WTC11 (cell line): ENCODE results near the gene ZNF324. TPM values are rescaled to one million over a fixed set of nuclear protein-coding genes. Genes with fewer than 3 reads are reported as not detected.
"Not testable (repeated sequence)": the region's sequence is repeated elsewhere in the genome, so short reads cannot be mapped to it uniquely, and the experiment has no call there.

ENCODE experiments used
- ATAC-seq: fragments of 200-7000 bp; cut with Tn5 transposase; 2 replicates; pipeline ENCODE4 v1.10.0; 2021; ENCODE audit warnings: mild to moderate bottlenecking, moderate library complexity
- CTCF ChIA-PET: fragments of 300-600 bp; sonication (Branson Sonifier 250); formaldehyde crosslinking; loops from one replicate; lab custom pipeline; 2021; ENCODE audit warnings: antibody characterized with exemption; lab: Charles Lee
- POLR2A ChIA-PET: fragments of 350-600 bp; sonication (Branson Sonifier 250); formaldehyde crosslinking; loops from one replicate; lab custom pipeline; 2021; ENCODE audit warnings: antibody characterized with exemption; lab: Charles Lee
- DNase-seq: peaks from one replicate; pipeline ENCODE4 v3.0.0; 2021; ENCODE audit warnings: low spot score
- H3K27ac Mint-ChIP-seq: 2 replicates; pipeline ENCODE4 v1.8.0; 2021; ENCODE audit warnings: mixed read lengths
- H3K27me3 Mint-ChIP-seq: 2 replicates; pipeline ENCODE4 v1.8.0; 2021; ENCODE audit warnings: low read depth, mild to moderate bottlenecking, moderate library complexity, mixed read lengths
- H3K36me3 Mint-ChIP-seq: 2 replicates; pipeline ENCODE4 v1.8.0; 2021; ENCODE audit warnings: mixed read lengths
- H3K4me1 Mint-ChIP-seq: 2 replicates; pipeline ENCODE4 v1.8.0; 2022; ENCODE audit warnings: mixed read lengths
- H3K4me3 Mint-ChIP-seq: 2 replicates; pipeline ENCODE4 v1.8.0; 2021; ENCODE audit warnings: mild to moderate bottlenecking, moderate library complexity, mixed read lengths
- H3K9me3 Mint-ChIP-seq: 2 replicates; pipeline ENCODE4 v1.8.0; 2021; ENCODE audit warnings: mixed read lengths
- FOXP4 ChIP-seq: sonication (generic); formaldehyde crosslinking; IDR thresholded peaks from 2 replicates; pipeline ENCODE4 v1.8.0; 2022; ENCODE audit warnings: mild to moderate bottlenecking, missing genetic modification reagents
- GRHL2 ChIP-seq: fragments of 250-450 bp; sonication (Bioruptor Pico); IDR thresholded peaks from 2 replicates; pipeline ENCODE4 v1.8.0; 2022; ENCODE audit warnings: mild to moderate bottlenecking, moderate library complexity; ENCODE audit not compliant: insufficient replicate concordance, severe bottlenecking
- MLX ChIP-seq: sonication (generic); formaldehyde crosslinking; IDR thresholded peaks from 2 replicates; pipeline ENCODE4 v1.8.1; 2023; ENCODE audit warnings: mild to moderate bottlenecking, missing genetic modification reagents, moderate library complexity
- NFYB ChIP-seq: sonication (generic); formaldehyde crosslinking; conservative IDR thresholded peaks from 2 replicates; pipeline ENCODE4 v1.8.0; 2022; ENCODE audit warnings: low read depth, missing genetic modification reagents
- NR3C1 ChIP-seq: sonication (generic); formaldehyde crosslinking; conservative IDR thresholded peaks from 2 replicates; pipeline ENCODE4 v1.8.1; 2023; ENCODE audit warnings: low read depth, mild to moderate bottlenecking, missing genetic modification reagents
- PRDM15 ChIP-seq: sonication (generic); formaldehyde crosslinking; IDR thresholded peaks from 2 replicates; pipeline ENCODE4 v1.8.0; 2022; ENCODE audit warnings: missing genetic modification reagents
- RORB ChIP-seq: fragments of 250-450 bp; sonication (Bioruptor Pico); IDR thresholded peaks from 2 replicates; pipeline ENCODE4 v1.9.0; 2021; ENCODE audit warnings: mild to moderate bottlenecking
- SOX15 ChIP-seq: fragments of 250-450 bp; sonication (Bioruptor Pico); IDR thresholded peaks from 2 replicates; pipeline ENCODE4 v1.9.0; 2021; ENCODE audit warnings: mild to moderate bottlenecking
- SP1 ChIP-seq: sonication (generic); formaldehyde crosslinking; conservative IDR thresholded peaks from 2 replicates; pipeline ENCODE4 v1.8.1; 2022; ENCODE audit warnings: missing genetic modification reagents
- ZMAT4 ChIP-seq: fragments of 250-450 bp; sonication (Bioruptor Pico); IDR thresholded peaks from 2 replicates; pipeline ENCODE4 v1.9.0; 2021; ENCODE audit warnings: mild to moderate bottlenecking
- ZNF232 ChIP-seq: sonication (generic); formaldehyde crosslinking; IDR thresholded peaks from 2 replicates; pipeline ENCODE4 v1.8.0; 2022; ENCODE audit warnings: mild to moderate bottlenecking, missing genetic modification reagents
- total RNA-seq: library from RNA; stranded (reverse); gene quantifications from 3 replicates; pipeline ENCODE4 v1.2.3, GENCODE V29; 2021

ZNF324 gene
- total RNA-seq, 1 experiment from 2014 or later, result 5.9 TPM

GRCh38 chr19:58440556-58440955 lies 26.3 kb upstream of the ZNF324 start:
- ATAC-seq (no peak), DNase-seq (no peak)
- peaks cover 75% of the 10 kb centered on the region for H3K27me3 Mint-ChIP-seq
- ChIA-PET POLR2A (interaction anchor here (0.5 kb wide), 1 partner anchor 43 kb away, joined by 3 read pairs; no protein-coding TSS in a partner anchor), CTCF (interaction anchor here (1.0 kb wide), 2 partner anchors 11 to 79 kb away, joined by 4 read pairs; partner anchors contain the start of genes ZBTB45 and ZNF324B)
- peaks cover 78% of the 10 kb centered on the region for H3K9me3 Mint-ChIP-seq
- no peak for TF ChIP-seq ZMAT4 (CRISPR knock-in tag)
- peak overlapping the region; percentile 77 for H3K4me3 Mint-ChIP-seq
- H3K36me3 Mint-ChIP-seq, result peaks cover 46% of the 10 kb centered on the region
- peak overlapping the region; percentile 68; the same call in 1 of the 2 replicates for H3K27ac Mint-ChIP-seq
- H3K4me1 Mint-ChIP-seq, result peaks cover 6% of the 10 kb centered on the region; the same call in 1 of the 2 replicates

DNA sequence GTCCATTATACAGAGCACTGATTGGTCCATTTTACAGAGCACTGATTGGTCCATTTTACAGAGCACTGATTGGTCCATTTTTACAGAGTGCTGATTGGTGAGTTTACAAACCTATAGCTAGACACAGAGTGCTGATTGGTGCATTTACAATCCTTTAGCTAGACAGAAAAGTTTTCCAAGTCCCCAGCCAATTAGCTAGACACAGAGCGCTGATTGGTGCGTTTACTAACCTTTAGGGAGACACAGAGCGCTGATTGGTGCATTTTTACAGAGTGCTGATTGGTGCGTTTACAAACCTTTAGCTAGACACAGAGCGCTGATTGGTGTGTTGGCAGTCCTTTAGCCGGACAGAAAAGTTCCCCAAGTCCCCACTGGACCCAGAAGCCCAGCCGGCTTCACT lies 23.9 kb upstream of the ZNF324 start:
- ATAC-seq, DNase-seq, H3K27ac Mint-ChIP-seq, CTCF ChIA-PET, POLR2A ChIA-PET, H3K4me1 Mint-ChIP-seq, H3K4me3 Mint-ChIP-seq: not testable (repeated sequence)
- peaks cover 70% of the 10 kb centered on the region for H3K9me3 Mint-ChIP-seq
- peaks cover 88% of the 10 kb centered on the region for H3K27me3 Mint-ChIP-seq
- H3K36me3 Mint-ChIP-seq, result peaks cover 26% of the 10 kb centered on the region
- TF ChIP-seq NFYB, result peak; percentile 41; the same call in 1 of the 2 replicates

GRCh38 chr19:58448860-58449259 lies 18.0 kb upstream of the ZNF324 start:
- POLR2A ChIA-PET, CTCF ChIA-PET, H3K4me1 Mint-ChIP-seq, H3K27ac Mint-ChIP-seq, ATAC-seq, DNase-seq, H3K4me3 Mint-ChIP-seq: not testable (repeated sequence)
- Mint-ChIP-seq H3K27me3 (peaks cover 88% of the 10 kb centered on the region), H3K9me3 (peaks cover 45% of the 10 kb centered on the region), H3K36me3 (peaks cover 22% of the 10 kb centered on the region)

DNA sequence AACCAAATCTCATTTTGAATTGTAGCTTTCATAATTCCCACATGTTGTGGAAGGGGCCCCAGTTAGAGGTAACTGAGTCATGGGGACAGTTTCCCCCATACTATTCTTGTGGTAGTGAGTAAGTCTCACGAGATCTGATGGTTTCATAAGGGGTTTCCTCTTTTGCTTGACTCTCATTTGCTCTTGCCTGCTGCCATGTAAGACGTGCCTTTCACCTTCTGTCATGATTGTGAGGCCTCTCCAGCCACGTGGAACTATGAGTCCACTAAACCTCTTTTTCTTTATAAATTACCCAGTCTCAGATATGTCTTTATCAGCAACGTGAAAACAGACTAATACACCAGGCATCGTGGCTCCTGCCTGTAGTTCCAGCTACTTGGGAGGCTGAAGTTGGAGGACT lies 16.9 kb upstream of the ZNF324 start:
- ATAC-seq, DNase-seq, H3K4me3 Mint-ChIP-seq, H3K4me1 Mint-ChIP-seq, POLR2A ChIA-PET, H3K27ac Mint-ChIP-seq, CTCF ChIA-PET: not testable (repeated sequence)
- H3K36me3 Mint-ChIP-seq, result peaks cover 22% of the 10 kb centered on the region
- peaks cover 35% of the 10 kb centered on the region for H3K9me3 Mint-ChIP-seq
- peaks cover 78% of the 10 kb centered on the region for H3K27me3 Mint-ChIP-seq

DNA sequence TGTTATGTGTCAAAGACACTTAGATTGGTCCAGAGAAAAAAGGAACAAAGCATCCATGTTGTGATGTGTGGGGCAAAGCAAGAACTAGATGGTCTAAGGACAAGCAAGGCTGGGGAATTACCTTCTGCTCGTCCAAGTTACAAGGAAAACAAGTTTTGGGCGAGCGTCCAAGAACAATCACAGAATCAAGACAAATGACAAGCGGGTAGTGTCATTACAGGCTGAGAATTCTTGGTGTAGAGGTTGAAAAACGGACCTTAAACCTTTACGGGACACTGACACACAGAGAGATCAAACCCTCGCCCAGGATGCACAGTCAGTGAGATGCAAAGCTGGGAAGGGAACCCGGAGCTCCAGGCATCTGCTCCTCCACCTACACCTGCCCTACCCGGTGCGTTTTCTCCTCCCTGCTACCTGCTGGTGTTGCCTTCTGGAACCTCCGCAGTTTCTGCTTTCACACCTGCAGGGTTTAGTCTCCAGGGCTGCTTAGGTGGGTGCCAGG lies 16.0 kb upstream of the ZNF324 start:
- Mint-ChIP-seq H3K36me3 (peaks cover 22% of the 10 kb centered on the region), H3K4me1 (peaks cover 7% of the 10 kb centered on the region), H3K27ac (no peak overlapping the region), H3K27me3 (peaks cover 69% of the 10 kb centered on the region), H3K9me3 (peaks cover 35% of the 10 kb centered on the region), H3K4me3 (peak overlapping the region; percentile 63)
- POLR2A ChIA-PET, result interaction anchor here (1.1 to 1.4 kb wide), 4 partner anchors 10 to 93 kb away, joined by 3 to 7 read pairs (median 4); partner anchors contain the start of genes TRIM28, ZNF497 and ZNF584
- DNase-seq, result no peak
- peak; percentile 38 for ATAC-seq
- CTCF ChIA-PET, result interaction anchor here (0.5 to 1.4 kb wide), 7 partner anchors 11 to 268 kb away, joined by 3 to 7 read pairs (median 4); partner anchors contain the start of genes ZBTB45, ZNF132, ZNF497 and ZNF584
- TF ChIP-seq SP1 (CRISPR knock-in tag), result no peak
- no peak for TF ChIP-seq MLX (CRISPR knock-in tag)
- TF ChIP-seq SOX15 (CRISPR knock-in tag), result no peak
- no peak for TF ChIP-seq GRHL2 (CRISPR knock-in tag)
- no peak for TF ChIP-seq NR3C1 (CRISPR knock-in tag)
- TF ChIP-seq RORB (CRISPR knock-in tag), result no peak
- no peak for TF ChIP-seq FOXP4 (CRISPR knock-in tag)
- TF ChIP-seq PRDM15 (CRISPR knock-in tag), result no peak
- no peak for TF ChIP-seq ZNF232
